Erythroblast (primary cell): ENCODE measurements around the gene ZNF423.

Source experiments
- GATA1 ChIP-seq: IDR thresholded peaks from 2 replicates; pipeline ENCODE4 v1.6.1; 2011; ENCODE audit warnings: low read depth, mild to moderate bottlenecking, control low read depth, low read length, moderate library complexity
- POLR2A ChIP-seq: IDR thresholded peaks from 2 replicates; pipeline ENCODE4 v1.6.1; 2011; ENCODE audit warnings: mild to moderate bottlenecking, low read length

DNA sequence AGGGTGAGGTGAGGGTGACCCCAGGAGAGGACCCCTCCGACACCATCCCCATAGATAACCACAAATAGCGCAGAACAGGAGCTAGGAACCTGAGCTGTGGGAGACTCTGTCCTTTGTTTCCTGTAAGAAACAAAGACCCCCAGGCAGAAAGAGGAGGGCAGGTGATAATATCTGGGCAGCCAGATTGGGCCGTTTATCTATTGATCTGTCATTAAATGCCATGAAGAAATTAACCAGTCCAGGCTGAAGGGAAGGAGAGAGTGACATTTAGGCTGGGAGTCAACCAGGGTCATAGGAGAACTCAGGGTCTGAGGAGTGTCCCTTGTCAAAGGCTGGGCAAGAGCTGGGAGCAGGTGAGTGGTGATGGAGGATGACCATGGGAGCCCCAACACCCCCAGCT lies 324.5 kb downstream of the ZNF423 start:
- TF ChIP-seq POLR2A = no peak
- TF ChIP-seq GATA1 = no peak
